Measurements from ENCODE around the gene PLXNC1. TPM values are rescaled to one million over a fixed set of nuclear protein-coding genes. Genes with fewer than 3 reads are reported as not detected.

Gene PLXNC1
- total and polyA plus RNA-seq, 4 donors: 0.71 to 12.0 (median 3.3) TPM

GRCh38 chr12:94245631-94246383, 97.4 kb downstream of the PLXNC1 start:
- Histone ChIP-seq H3K9ac (ENCODE audit: low read depth in 1 of 2, low read length in 2 of 2) (no peak overlapping the region), H3K27ac (ENCODE audit: low read depth in 1 of 2, low read length in 2 of 2) (no peak overlapping the region), H3K27me3 (ENCODE audit: control insufficient read depth in 4 of 4, insufficient read depth in 4 of 4, low read length in 3 of 4) (no peaks in the 10 kb centered on the region), H3K4me1 (ENCODE audit: control insufficient read depth in 4 of 4, insufficient read depth in 4 of 4, low read length in 3 of 4) (no peaks in the 10 kb centered on the region), H3K4me3 (ENCODE audit: low read depth in 1 of 3, low read length in 3 of 3) (no peak overlapping the region), H3K9me3 (ENCODE audit: control insufficient read depth in 4 of 4, low read length in 3 of 4) (no peaks in the 10 kb centered on the region), H3K36me3 (ENCODE audit: control insufficient read depth in 4 of 4, insufficient read depth in 3 of 4, low read depth in 1 of 4, low read length in 3 of 4) (no peaks in the 10 kb centered on the region)
- no peak for DNase-seq (ENCODE audit: low spot score)
- no peak for TF ChIP-seq HNF4G (IDR thresholded peaks at IDR 0.05)
- no peak for TF ChIP-seq HNF4A (conservative IDR thresholded peaks at IDR 0.05)
- TF ChIP-seq GABPA (IDR thresholded peaks at IDR 0.05 in 1 of 2, conservative IDR thresholded peaks at IDR 0.05 in 1 of 2): no peak
- no peak for TF ChIP-seq YY1 (IDR thresholded peaks at IDR 0.05)
- TF ChIP-seq CTCF (IDR thresholded peaks at IDR 0.05; ENCODE audit: low read depth, low read length, missing input control): no peak
- TF ChIP-seq NR2F2 (IDR thresholded peaks at IDR 0.05): no peak
- TF ChIP-seq SP1 (IDR thresholded peaks at IDR 0.05): no peak
- TF ChIP-seq FOXA1 (IDR thresholded peaks at IDR 0.05): no peak
- no peak for TF ChIP-seq REST (IDR thresholded peaks at IDR 0.05)
- TF ChIP-seq EGR1 (IDR thresholded peaks at IDR 0.05; ENCODE audit: low read depth in 2 of 2): no peak
- TF ChIP-seq ATF3 (IDR thresholded peaks at IDR 0.05): no peak
- no peak for TF ChIP-seq JUND (IDR thresholded peaks at IDR 0.05)
- TF ChIP-seq RAD21 (IDR thresholded peaks at IDR 0.05): no peak
- no peak for TF ChIP-seq ZBTB33 (IDR thresholded peaks at IDR 0.05)
- no peak for TF ChIP-seq MAX (IDR thresholded peaks at IDR 0.05)
- no peak for TF ChIP-seq FOXA2 (IDR thresholded peaks at IDR 0.05)
- no peak for TF ChIP-seq TAF1 (conservative IDR thresholded peaks at IDR 0.05)
- no peak for TF ChIP-seq RXRA (IDR thresholded peaks at IDR 0.05)
- WGBS: 89% methylated on average over 12 of the region's 12 CpGs
